GM19438 (cell line): ENCODE measurements around the gene TMEM86B.

ENCODE experiments used
- ATAC-seq: cut with Tn5 transposase; IDR thresholded peaks from one replicate; pipeline ENCODE4 v1.9.1; 2021; ENCODE audit warnings: low read depth; ENCODE audit not compliant: unreplicated experiment

TMEM86B gene

GRCh38 chr19:55181740-55182139, 46.8 kb downstream of the TMEM86B start:
- no peak for ATAC-seq

GRCh38 chr19:55179606-55180484, 48.7 kb downstream of the TMEM86B start, which contains the start of gene SYT5:
TSS of gene SYT5 (minus strand) at chr19:55180289. CDS start at chr19:55179041, 1,248 bp downstream.
- ATAC-seq, result no peak

DNA sequence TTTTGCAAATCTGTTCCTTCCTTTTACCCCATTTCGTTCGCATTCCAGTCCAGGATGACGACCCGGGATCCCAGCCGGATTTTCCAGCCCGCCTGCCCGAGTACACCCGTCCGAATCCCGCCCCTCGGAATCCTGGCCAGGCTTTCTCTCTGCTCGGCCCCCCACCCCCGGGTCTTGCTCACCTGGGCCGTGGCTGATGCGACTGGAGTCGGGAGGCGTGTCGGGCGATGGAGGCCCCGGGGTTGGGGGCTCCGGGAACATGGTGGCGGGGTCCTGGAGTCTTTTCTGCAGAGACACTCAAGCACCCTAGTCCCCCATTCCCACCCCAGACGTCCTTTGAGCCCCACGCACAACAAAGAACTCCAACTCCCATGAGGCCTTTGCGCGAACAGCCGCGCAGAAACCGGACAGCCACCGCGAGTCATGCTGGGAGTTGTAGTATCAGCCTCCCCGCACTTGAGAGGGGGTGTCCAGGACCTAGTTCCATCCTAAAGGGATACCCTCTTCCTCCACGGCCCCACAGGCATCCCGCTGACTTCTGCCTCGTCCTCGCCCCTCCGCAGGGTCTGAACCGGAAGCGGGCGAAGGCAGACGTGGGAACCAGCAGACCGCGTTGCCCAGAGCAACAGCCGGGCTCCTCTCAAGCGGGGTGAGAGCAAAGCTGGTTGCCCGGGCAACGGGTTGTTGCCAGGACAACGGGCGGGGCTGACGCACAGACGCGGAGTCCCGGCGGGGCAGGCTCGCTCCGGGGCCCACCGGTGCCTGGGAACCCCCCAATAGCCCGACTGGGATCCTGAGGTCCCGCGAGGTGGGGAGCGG, 49.6 kb downstream of the TMEM86B start:
- ATAC-seq, result peak; percentile 58
